Breast epithelium (tissue), 3 donors: ENCODE results near the gene FAM169A.

Experiments
- POLR2A ChIP-seq: fragments of 450-650 bp; IDR thresholded peaks from one replicate; pipeline ENCODE4 v1.6.1; 2016; ENCODE audit warnings: antibody characterized with exemption, mild to moderate bottlenecking, moderate library complexity
- TF ChIP-seq, protein P1 (sequence below), 3 donors: fragments of 450-650 bp; IDR thresholded peaks; one replicate each; pipeline ENCODE4 v1.5.1; 2016 to 2017; ENCODE audit warnings: antibody characterized with exemption in 3 of 3, mild to moderate bottlenecking in 3 of 3, moderate library complexity in 3 of 3

DNA sequence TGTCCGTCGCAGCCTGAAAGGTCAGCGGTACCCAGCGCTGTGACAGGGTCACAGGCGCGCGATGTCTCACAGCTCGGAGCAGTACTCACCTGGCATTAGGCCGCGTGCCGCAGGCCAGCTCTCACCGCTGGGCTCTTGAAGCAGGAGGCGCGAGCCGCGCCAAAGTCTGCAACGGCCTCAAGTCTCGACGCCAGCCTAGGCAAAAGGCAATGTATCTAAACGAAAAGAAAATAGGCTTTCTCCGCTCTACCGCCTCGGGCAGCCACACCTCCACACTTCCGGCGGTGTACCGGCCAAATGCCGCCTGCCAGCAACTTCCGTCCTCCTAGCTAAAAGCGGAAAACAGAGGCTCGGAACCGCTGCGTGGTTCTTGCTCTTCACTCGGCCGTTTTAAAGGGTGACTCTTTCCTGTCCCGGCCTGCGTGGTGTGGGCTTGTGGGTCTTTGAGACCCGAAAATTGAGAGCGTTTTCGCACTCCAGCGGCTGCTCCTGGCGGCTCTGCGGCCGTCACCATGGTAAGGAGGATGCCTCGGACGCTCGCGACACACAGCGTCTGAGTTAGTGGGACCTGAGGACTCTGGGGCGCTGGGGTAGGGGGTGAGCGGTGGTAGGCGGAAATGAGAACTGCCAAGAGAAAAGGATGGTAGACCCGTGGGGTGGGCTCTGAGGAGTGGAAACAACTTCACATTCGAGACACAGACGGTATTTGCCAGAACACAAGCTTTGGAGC, 99.2 kb downstream of the FAM169A start, which contains the start of the genes GFM2 and NSA2:
- TF ChIP-seq POLR2A: no peak
- TF ChIP-seq, protein P1, sequence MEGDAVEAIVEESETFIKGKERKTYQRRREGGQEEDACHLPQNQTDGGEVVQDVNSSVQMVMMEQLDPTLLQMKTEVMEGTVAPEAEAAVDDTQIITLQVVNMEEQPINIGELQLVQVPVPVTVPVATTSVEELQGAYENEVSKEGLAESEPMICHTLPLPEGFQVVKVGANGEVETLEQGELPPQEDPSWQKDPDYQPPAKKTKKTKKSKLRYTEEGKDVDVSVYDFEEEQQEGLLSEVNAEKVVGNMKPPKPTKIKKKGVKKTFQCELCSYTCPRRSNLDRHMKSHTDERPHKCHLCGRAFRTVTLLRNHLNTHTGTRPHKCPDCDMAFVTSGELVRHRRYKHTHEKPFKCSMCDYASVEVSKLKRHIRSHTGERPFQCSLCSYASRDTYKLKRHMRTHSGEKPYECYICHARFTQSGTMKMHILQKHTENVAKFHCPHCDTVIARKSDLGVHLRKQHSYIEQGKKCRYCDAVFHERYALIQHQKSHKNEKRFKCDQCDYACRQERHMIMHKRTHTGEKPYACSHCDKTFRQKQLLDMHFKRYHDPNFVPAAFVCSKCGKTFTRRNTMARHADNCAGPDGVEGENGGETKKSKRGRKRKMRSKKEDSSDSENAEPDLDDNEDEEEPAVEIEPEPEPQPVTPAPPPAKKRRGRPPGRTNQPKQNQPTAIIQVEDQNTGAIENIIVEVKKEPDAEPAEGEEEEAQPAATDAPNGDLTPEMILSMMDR (IDR thresholded peaks at IDR 0.05): no peak
